GM18909 (cell line): ENCODE measurements around the gene C5orf15.
A peak's percentile ranks its signal among the peaks of the same experiment; 100 is the strongest.

Source experiments
- ATAC-seq: cut with Tn5 transposase; IDR thresholded peaks from one replicate; pipeline ENCODE4 v1.9.1; 2021; ENCODE audit warnings: mild to moderate bottlenecking; ENCODE audit not compliant: unreplicated experiment, poor library complexity

Gene C5orf15

GRCh38 chr5:133968204-133968980 is at the start of gene C5orf15:
Gene C5orf15, minus strand, starts transcription at chr5:133968625. Its CDS starts 41 bp downstream, at chr5:133968584.
- peak; percentile 98 for ATAC-seq

GRCh38 chr5:134008266-134008749 is 39.9 kb upstream of the C5orf15 start:
- no peak for ATAC-seq

DNA sequence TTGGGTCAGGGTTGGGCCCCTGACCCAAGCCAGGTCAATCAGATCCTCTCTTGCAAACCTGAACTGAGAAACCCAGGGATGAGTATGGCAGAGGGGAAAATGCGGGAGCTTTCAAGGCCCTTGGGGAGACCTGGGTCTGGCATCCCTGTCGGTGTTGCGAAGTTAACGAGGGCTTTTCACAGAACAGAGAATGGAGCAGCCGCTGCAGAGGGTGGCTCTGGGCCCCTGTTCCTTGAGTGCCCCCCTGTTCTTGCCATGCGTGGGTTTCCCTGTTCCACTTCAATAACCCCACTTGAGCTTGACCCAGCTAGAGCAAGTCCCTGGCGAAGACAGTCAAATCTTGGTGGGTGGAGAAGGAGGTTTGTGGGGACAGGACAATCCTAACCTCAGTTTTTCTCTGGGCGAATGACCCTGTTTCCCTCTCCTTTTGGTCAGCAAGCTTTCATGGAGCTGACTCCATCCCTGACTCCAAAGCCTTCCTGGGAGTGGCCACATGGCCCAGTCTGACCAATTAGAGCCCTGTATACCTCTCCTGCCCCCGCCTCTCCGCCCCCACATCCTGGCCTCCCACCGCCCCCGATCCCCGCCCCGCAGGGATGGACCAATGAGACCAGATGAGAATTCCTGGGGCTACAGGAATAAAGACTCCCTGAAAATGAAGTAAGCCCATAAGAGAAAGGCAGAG is 39.3 kb upstream of the C5orf15 start:
- ATAC-seq = no peak

DNA sequence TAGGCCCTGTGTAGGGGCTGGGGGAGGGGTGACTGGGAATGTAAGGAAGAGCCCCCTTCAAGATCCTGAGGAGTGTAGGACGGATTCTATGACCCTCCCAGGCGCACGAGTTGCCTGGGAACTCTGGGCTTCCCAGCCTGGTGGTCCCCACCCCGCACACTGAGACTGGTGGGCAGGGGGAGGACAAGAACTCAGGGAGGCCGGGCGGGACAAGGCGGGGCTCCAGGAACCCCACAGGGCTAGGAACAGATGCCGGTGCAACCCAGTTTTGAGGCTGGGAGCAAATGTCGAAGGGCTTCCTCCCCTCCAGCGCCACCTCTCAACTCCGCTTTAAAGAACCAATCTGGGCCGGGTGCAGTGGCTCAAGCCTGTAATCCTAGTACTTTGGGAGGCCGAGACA is 37.7 kb upstream of the C5orf15 start:
- ATAC-seq = no peak

GRCh38 chr5:134005417-134006061 is 37.1 kb upstream of the C5orf15 start:
- no peak for ATAC-seq

GRCh38 chr5:134004626-134005416 is 36.4 kb upstream of the C5orf15 start, which contains the start of gene VDAC1:
Gene VDAC1, minus strand, starts transcription at chr5:134004975. Its CDS starts 11,963 bp downstream, at chr5:133993012.
- peak; percentile 80 for ATAC-seq

GRCh38 chr5:134003817-134004625 is 35.6 kb upstream of the C5orf15 start:
- peak; percentile 42 for ATAC-seq

DNA sequence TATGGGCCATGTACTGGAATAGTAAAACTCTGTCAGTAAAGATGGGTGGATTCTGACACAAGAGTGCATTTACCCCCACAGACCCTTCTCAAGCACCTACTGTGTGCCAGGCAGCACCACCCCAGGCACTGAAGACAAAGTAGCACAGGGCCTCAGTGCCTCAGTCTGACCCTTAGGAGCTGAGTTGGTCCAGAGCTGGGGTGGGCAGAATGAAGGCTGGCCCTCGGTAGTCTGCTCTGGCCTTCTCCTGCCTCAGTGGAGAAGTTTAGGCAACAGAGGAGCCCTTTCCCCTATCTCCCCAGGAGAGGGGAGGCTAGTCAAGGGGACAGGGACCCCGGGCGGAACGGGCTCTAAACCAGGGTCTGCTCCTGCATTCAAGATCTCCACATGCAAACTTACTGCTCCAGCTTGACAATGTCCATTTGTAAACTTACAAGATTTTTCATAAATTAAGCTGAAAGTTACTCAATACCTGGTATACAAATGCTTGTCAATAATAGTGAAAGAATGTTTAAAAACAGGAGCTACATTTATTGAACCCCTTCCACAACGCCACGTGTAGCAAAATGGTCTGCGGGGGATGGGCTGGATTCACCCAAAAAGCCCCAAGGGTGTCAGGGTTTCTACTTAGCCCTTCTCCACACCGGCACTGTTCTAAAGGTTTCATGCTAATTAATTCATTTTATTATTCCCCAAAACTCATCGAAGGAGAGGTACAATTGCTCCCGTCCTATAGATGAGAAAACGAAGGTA is 34.8 kb upstream of the C5orf15 start:
- ATAC-seq = no peak

- ATAC-seq = no peak
These were observed 33.7 kb upstream of the C5orf15 start for GRCh38 chr5:134001938-134002731.

DNA sequence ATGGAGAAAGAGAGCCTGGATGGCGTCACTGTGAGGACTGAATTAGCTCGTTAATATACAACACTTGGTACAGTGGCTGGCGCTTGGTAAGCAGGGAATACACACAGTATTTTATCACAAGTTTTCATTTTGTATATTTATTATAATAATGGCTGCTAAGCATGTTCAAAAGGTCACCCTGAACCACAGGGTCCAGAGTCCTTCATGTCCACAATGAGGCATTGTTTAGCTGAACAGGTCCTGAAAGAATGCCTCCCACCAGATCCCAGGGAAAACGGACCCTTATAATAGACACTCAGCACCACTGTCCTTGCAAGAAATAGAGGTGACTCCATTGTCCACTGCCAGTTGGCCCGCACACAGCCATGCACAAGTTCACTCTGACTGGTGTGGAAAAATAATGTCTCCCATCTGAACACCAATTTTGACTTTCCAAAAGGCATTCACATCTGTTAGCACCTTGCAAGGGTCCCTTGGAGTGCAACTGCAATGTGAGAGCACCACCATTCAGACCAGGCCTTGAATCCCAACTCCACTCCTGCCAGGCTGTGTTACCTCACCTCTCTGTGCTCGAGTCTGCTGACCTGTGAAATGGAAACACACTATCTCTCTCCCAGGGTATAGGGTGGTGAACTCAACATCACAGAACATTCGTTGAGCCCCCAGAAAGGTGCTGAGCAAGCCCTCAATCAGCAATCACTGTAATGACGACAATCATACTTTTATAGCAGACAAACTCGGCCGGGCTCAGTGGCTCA is 32.5 kb upstream of the C5orf15 start:
- ATAC-seq = no peak

DNA sequence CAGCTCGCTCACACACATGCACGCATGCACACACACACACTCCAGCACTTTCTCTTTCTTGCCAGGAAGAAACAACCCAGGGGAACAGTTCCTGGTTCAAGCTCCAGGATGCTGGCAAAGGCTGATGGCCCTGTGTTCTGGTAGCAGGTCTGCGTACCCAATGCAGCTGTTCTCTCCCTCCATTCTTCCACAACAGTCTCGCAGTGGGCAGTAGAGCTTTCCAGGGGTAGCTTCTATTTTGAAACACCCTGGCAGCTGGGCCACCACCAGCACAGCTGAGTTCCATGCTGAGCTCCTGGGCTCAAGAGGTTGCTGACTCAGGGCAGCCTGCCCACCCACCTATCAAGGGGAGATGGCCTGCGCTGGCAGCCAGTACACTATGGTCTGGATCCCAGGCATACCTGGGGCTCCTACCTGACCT is 31.7 kb upstream of the C5orf15 start:
- no peak for ATAC-seq

- no peak for ATAC-seq
These were observed 30.4 kb upstream of the C5orf15 start for GRCh38 chr5:133998807-133999206.

GRCh38 chr5:133998042-133998441 is 29.6 kb upstream of the C5orf15 start:
- ATAC-seq = no peak

DNA sequence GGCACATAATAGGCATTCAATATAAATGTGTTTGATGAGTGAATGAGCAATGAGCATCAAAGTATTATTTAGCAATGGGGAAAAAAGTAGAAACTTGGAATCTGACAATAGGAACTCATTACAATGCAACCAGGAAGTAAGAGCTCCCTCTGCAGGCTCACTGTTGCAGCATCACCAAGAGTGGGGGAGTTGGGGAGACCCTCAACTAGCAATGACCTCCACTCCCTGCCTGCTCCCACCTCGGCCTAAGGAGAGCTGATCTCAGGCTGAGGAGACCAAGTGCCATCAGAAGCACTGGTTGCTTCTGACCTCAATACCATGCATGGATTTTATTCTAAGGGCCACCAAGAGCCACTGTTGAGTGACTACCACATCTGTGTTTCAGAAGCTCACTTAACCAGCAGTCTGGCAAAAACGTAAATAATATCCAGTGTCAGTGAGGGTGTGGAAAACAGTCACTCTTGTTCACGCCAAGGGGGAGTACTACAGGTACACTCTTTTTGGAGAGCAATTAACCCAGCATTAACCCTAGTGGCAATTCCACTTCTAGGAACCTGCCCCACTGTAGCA is 28.3 kb upstream of the C5orf15 start:
- no peak for ATAC-seq

- ATAC-seq = no peak
These were observed 27.6 kb upstream of the C5orf15 start for GRCh38 chr5:133995883-133996563.

DNA sequence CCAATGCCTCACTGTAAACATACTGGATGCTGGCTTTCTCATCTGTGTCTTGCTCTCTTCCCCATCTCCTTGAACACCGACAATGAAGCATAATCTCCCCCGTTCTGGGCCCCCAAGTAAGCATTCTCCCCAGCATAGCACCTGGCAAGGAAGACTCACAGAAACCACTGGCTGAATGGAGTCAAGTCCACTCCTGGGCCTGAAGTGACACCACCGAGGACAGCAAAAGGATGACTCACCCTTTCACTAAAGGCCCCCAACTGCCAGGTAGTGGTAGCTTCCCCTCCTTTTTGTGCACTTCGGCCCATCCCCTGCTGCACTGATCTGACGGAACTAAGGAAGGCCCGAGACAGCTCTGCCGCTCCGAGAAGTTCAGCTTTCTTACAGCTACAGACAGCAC is 26.9 kb upstream of the C5orf15 start:
- ATAC-seq = no peak
